MCF 10A (cell line): ENCODE measurements around the gene C1orf115. TPM values are rescaled to one million over a fixed set of nuclear protein-coding genes. Genes with fewer than 3 reads are reported as not detected.

ENCODE experiments used
- BruUV-seq: library from RNA; stranded (reverse); fragments of 400-500 nt; replicated peaks from 2 replicates; lab custom pipeline; 2021; lab: Mats Ljungman, UMichigan
- CTCF ChIA-PET: fragments of 300-600 bp; sonication (Branson Sonifier 250); formaldehyde crosslinking; extraction: SDS; loops from one replicate; lab custom pipeline; 2021; ENCODE audit warnings: antibody characterized with exemption, inconsistent platforms; lab: Yijun Ruan, JAX
- POLR2A ChIA-PET: fragments of 300-600, 350-650 bp; sonication (Branson Sonifier 250); formaldehyde crosslinking; extraction: SDS; loops from one replicate; lab custom pipeline; 2020; ENCODE audit warnings: antibody characterized with exemption, inconsistent platforms; lab: Yijun Ruan, JAX
- DNase-seq: peaks from one replicate; pipeline ENCODE4 v3.0.0-alpha.2; 2018; ENCODE audit not compliant: unreplicated experiment
- H3K27ac Mint-ChIP-seq: one replicate; pipeline ENCODE4 v1.8.0; 2022; ENCODE audit warnings: mild to moderate bottlenecking, low read depth, mixed read lengths; ENCODE audit not compliant: unreplicated experiment
- H3K27me3 Mint-ChIP-seq: one replicate; pipeline ENCODE4 v1.8.0; 2022; ENCODE audit warnings: mixed read lengths; ENCODE audit not compliant: insufficient read depth, unreplicated experiment
- H3K36me3 Mint-ChIP-seq: one replicate; pipeline ENCODE4 v1.8.0; 2022; ENCODE audit warnings: mild to moderate bottlenecking, moderate library complexity, mixed read lengths; ENCODE audit not compliant: insufficient read depth, unreplicated experiment
- H3K4me1 Mint-ChIP-seq: one replicate; pipeline ENCODE4 v1.8.0; 2022; ENCODE audit warnings: mixed read lengths; ENCODE audit not compliant: insufficient read depth, unreplicated experiment
- H3K4me3 Mint-ChIP-seq: one replicate; pipeline ENCODE4 v1.8.0; 2022; ENCODE audit warnings: mild to moderate bottlenecking, moderate library complexity, mixed read lengths; ENCODE audit not compliant: unreplicated experiment
- H3K9me3 Mint-ChIP-seq: one replicate; pipeline ENCODE4 v1.8.0; 2022; ENCODE audit warnings: mixed read lengths; ENCODE audit not compliant: unreplicated experiment
- CTCF ChIP-seq: fragments of 200-600 bp; IDR thresholded peaks from one replicate; pipeline ENCODE4 v1.8.0; 2022; ENCODE audit warnings: antibody characterized with exemption, mild to moderate bottlenecking; ENCODE audit not compliant: unreplicated experiment
- intact Hi-C: fragments of 100-400 bp; cut with micrococcal nuclease; formaldehyde crosslinking; loops from 2 replicates; pipeline ENCODE4 v1.14.1; 2022
- total RNA-seq: library from RNA; stranded (reverse); gene quantifications from 2 replicates; pipeline ENCODE4 v1.2.3, GENCODE V29; 2022

Gene C1orf115
- total RNA-seq, 1 experiment from 2014 or later: 1.6 TPM

- BruUV-seq: no TSS peak
- no peaks in the 10 kb centered on the region for H3K27me3 Mint-ChIP-seq
- ChIA-PET CTCF (interaction anchor here (2.3 kb wide), 1 partner anchor 425 kb away, joined by 8 read pairs; no protein-coding TSS in a partner anchor), POLR2A (no interaction called here)
- no peak for DNase-seq
- H3K9me3 Mint-ChIP-seq: no peaks in the 10 kb centered on the region
- H3K4me3 Mint-ChIP-seq: no peak overlapping the region
- no peak overlapping the region for H3K27ac Mint-ChIP-seq
- no peaks in the 10 kb centered on the region for H3K4me1 Mint-ChIP-seq
- H3K36me3 Mint-ChIP-seq: peaks cover 6% of the 10 kb centered on the region
- intact Hi-C loops: no loop called here
- TF ChIP-seq CTCF: no peak
Observed at GRCh38 chr1:220705782-220706181, 15.6 kb downstream of the C1orf115 start.

- BruUV-seq: no TSS peak
- CTCF ChIA-PET: interaction anchor here (2.3 to 3.1 kb wide), 2 partner anchors 27 to 425 kb away, joined by 8 to 15 read pairs; no protein-coding TSS in a partner anchor
- H3K27ac Mint-ChIP-seq: no peak overlapping the region
- no peaks in the 10 kb centered on the region for H3K9me3 Mint-ChIP-seq
- DNase-seq: no peak
- H3K4me3 Mint-ChIP-seq: no peak overlapping the region
- intact Hi-C loops: no loop called here
- no peaks in the 10 kb centered on the region for H3K27me3 Mint-ChIP-seq
- no peak for TF ChIP-seq CTCF
- no peaks in the 10 kb centered on the region for H3K4me1 Mint-ChIP-seq
- peaks cover 6% of the 10 kb centered on the region for H3K36me3 Mint-ChIP-seq
- POLR2A ChIA-PET: no interaction called here
Observed at GRCh38 chr1:220706480-220706879, 16.3 kb downstream of the C1orf115 start.

- no peaks in the 10 kb centered on the region for H3K27me3 Mint-ChIP-seq
- peaks cover 6% of the 10 kb centered on the region for H3K36me3 Mint-ChIP-seq
- ChIA-PET POLR2A (no interaction called here), CTCF (interaction anchor here (2.3 to 3.1 kb wide), 2 partner anchors 27 to 426 kb away, joined by 8 to 15 read pairs; no protein-coding TSS in a partner anchor)
- intact Hi-C loops: no loop called here
- H3K4me3 Mint-ChIP-seq: no peak overlapping the region
- DNase-seq: no peak
- no peak for TF ChIP-seq CTCF
- H3K4me1 Mint-ChIP-seq: no peaks in the 10 kb centered on the region
- H3K9me3 Mint-ChIP-seq: no peaks in the 10 kb centered on the region
- H3K27ac Mint-ChIP-seq: no peak overlapping the region
- BruUV-seq: no TSS peak
Observed at GRCh38 chr1:220707160-220707559, 17.0 kb downstream of the C1orf115 start.

- Mint-ChIP-seq H3K9me3 (no peaks in the 10 kb centered on the region), H3K4me1 (no peaks in the 10 kb centered on the region), H3K36me3 (peaks cover 6% of the 10 kb centered on the region), H3K27me3 (no peaks in the 10 kb centered on the region), H3K27ac (no peak overlapping the region), H3K4me3 (no peak overlapping the region)
- no peak for DNase-seq
- no TSS peak for BruUV-seq
- intact Hi-C loops: no loop called here
- TF ChIP-seq CTCF: no peak
- CTCF ChIA-PET: interaction anchor here (0.6 to 3.1 kb wide), 3 partner anchors 26 to 1586 kb away, joined by 3 to 15 read pairs (median 6); no protein-coding TSS in a partner anchor
- POLR2A ChIA-PET: interaction anchor here (0.7 kb wide), 1 partner anchor 9 kb away, joined by 3 read pairs; no protein-coding TSS in a partner anchor
Observed at GRCh38 chr1:220708244-220708643, 18.1 kb downstream of the C1orf115 start.
